Stomach smooth muscle (tissue), 2 donors: Measurements from ENCODE around the gene PRSS3.
A peak's percentile ranks its signal among the peaks of the same experiment; 100 is the strongest.
"Not testable (repeated sequence)": the region's sequence is repeated elsewhere in the genome, so short reads cannot be mapped to it uniquely, and the experiment has no call there.

ENCODE experiments used
- H3K27ac ChIP-seq: one replicate; pipeline ENCODE4 v1.7.0; 2013; ENCODE audit warnings: mild to moderate bottlenecking, low read length, inconsistent platforms
- H3K27me3 ChIP-seq, 2 donors: one replicate each; pipeline ENCODE4 v1.7.0; 2013; ENCODE audit warnings: low read length in 2 of 2; ENCODE audit not compliant: insufficient read depth in 2 of 2, control insufficient read depth in 1 of 2
- H3K36me3 ChIP-seq, 2 donors: one replicate each; pipeline ENCODE4 v1.7.0; 2013; ENCODE audit warnings: low read length in 2 of 2; ENCODE audit not compliant: control insufficient read depth in 2 of 2, insufficient read depth in 2 of 2
- H3K4me1 ChIP-seq: one replicate; pipeline ENCODE4 v1.7.0; 2013; ENCODE audit warnings: low read length; ENCODE audit not compliant: control insufficient read depth, insufficient read depth
- H3K4me3 ChIP-seq, 2 donors: one replicate each; pipeline ENCODE4 v1.7.0; 2013; ENCODE audit warnings: low read length in 2 of 2
- H3K9ac ChIP-seq, 2 donors: one replicate each; pipeline ENCODE4 v1.7.0; 2013; ENCODE audit warnings: low read length in 2 of 2, mild to moderate bottlenecking in 1 of 2
- H3K9me3 ChIP-seq, 2 donors: one replicate each; pipeline ENCODE4 v1.7.0; 2013; ENCODE audit warnings: low read length in 2 of 2; ENCODE audit not compliant: control insufficient read depth in 2 of 2
- donor health status: healthy.
- donor health status: Pancreatic carcinoma.

Gene PRSS3

DNA sequence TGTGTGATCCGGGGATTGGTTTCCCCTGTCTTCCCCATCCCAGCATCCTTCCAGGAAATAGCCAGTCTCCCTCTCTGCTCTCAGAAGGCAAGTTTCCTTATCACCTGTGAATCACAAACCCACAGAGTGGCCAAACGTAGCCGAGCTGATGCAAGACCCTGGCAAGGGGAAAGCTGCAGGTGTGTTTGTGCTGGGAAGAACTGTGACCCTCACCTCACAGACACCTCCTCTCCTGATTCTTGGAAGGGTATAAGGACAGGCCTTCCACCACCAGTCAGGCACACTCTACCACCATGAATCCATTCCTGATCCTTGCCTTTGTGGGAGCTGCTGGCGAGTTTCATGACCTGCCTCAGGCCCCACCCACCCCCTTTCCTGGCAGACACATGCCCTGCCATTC lies at the start of gene PRSS3:
Gene PRSS3, plus strand, starts transcription at position 281 of the 400 bp plus-strand sequence. Its CDS starts 13 bp downstream, at position 294.
- H3K9me3 ChIP-seq: no peaks in the 10 kb centered on the region
- peaks cover 0 to 6% of the 10 kb centered on the region in 2 donors for H3K27me3 ChIP-seq
- H3K4me1 ChIP-seq: no peaks in the 10 kb centered on the region
- no peak within 1 kb of the TSS for H3K9ac ChIP-seq
- H3K36me3 ChIP-seq: no peaks in the 10 kb centered on the region
- H3K27ac ChIP-seq: no peak within 1 kb of the TSS
- H3K4me3 ChIP-seq: no peak within 1 kb of the TSS

DNA sequence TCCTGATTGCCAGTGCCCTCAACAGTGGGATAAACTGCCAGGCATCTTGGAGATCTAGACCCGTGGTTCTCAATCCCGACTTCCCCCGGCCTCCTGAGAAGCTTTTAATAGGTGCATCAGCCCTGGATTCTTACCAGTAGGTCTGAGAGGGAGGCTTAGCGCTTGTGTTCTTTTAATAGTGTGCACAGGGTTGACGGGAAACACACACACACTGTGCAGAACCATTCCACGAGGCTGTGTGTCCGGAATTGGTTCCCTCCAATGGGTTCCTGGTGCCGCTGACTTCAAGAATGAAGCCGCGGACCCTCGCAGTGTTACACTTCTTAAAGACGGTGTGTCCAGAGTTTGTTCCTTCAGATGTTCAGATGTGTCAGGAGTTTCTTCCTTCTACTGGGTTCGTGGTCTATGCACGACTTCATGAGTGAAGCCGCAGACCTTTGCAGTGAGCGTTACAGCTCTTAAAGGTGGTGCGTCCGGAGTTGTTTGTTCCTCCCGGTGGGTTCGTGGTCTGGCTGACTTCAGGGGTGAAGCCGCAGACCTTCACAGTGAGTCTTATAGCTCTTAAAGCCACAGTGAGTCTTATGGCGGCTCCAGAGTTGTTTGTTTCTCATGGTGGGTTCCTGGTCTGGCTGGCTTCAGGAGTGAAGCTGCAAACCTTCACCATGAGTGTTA lies 46.6 kb upstream of the PRSS3 start:
- Histone ChIP-seq H3K4me1 (peaks cover 11% of the 10 kb centered on the region), H3K36me3 (no peaks in the 10 kb centered on the region), H3K9ac (no peak overlapping the region), H3K27ac (no peak overlapping the region), H3K4me3 (no peak overlapping the region), H3K27me3 (peaks cover 22 to 28% of the 10 kb centered on the region in 2 donors), H3K9me3 (no peaks in the 10 kb centered on the region)

DNA sequence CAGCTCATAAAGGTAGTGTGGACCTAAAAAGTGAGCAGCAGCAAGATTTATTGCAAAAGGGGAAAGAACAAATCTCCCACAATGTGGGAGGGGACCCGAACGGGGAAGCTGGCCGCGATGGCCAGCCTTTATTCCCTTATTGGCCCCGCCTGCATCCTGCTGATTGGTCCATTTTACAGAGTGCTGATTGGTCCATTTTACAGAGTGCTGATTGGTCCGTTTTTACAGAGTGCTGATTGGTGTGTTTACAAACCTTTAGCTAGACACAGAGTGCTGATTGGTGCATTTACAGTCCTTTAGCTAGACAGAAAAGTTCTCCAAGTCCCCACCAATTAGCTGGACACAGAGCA lies 46.1 kb upstream of the PRSS3 start:
- H3K27me3 ChIP-seq: peaks cover 22 to 28% of the 10 kb centered on the region in 2 donors
- H3K9ac ChIP-seq, H3K9me3 ChIP-seq, H3K4me3 ChIP-seq, H3K36me3 ChIP-seq, H3K27ac ChIP-seq: not testable (repeated sequence)
- H3K4me1 ChIP-seq: peaks cover 11% of the 10 kb centered on the region

DNA sequence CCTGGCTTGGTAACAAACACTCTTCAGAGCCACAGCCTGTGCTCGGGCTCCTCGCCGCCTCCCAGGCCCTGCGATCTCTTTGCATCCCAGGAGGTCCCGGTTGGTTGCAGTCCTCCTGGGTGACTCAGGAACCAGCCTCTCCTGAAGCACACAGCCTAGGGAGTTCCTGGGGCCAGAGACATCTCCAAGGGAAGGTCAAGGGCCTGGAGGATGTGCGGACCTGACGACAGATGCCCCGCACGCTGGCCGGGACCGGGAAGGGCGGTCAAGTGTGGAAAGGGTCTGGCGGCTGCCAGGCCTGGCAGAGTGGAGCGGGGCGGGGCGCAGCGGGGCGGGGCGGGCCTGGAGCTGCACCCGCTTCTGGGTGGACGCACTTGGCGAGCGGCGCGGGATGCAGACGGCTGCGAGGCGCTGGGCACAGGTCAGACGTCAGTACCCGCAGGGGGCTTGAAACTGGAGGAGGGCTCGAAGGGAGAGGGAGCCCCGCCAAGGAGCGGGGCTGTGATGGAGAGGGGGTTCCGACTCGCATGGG lies 45.0 kb upstream of the PRSS3 start:
- Histone ChIP-seq H3K9ac (no peak overlapping the region), H3K27ac (no peak overlapping the region), H3K4me1 (peaks cover 11% of the 10 kb centered on the region), H3K27me3 (peaks cover 22 to 28% of the 10 kb centered on the region in 2 donors), H3K36me3 (no peaks in the 10 kb centered on the region), H3K9me3 (no peaks in the 10 kb centered on the region), H3K4me3 (peak overlapping the region in 1 of 2 donors; percentile 47)

DNA sequence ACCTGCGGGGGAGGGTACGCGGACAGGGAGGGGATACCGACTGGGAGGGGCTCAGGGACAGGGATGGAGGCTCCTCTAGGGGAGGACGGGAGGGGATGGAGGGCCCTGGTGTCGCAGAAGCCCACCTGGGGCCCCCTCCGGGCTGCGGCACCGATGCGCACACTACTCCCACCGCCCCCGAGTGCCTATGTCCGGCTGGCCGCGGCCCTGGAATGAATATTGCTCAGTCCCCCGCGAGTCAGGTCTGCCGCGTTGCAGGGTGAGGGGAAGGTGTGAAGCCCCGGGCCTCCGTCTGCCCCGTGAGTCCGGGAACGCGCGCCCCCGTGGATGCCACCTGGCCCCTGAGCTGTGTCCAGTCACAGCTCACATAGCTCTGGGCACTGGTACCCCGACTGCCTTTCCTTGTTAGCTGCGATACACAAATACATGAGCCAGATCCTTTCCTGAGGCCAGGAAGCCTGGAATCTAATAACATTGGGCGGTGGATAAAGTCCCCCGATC lies 44.5 kb upstream of the PRSS3 start:
- Histone ChIP-seq H3K27ac (no peak overlapping the region), H3K4me3 (peak overlapping the region in 1 of 2 donors; percentile 47), H3K9me3 (no peaks in the 10 kb centered on the region), H3K9ac (no peak overlapping the region), H3K27me3 (peaks cover 22 to 28% of the 10 kb centered on the region in 2 donors), H3K4me1 (peaks cover 11% of the 10 kb centered on the region), H3K36me3 (no peaks in the 10 kb centered on the region)

DNA sequence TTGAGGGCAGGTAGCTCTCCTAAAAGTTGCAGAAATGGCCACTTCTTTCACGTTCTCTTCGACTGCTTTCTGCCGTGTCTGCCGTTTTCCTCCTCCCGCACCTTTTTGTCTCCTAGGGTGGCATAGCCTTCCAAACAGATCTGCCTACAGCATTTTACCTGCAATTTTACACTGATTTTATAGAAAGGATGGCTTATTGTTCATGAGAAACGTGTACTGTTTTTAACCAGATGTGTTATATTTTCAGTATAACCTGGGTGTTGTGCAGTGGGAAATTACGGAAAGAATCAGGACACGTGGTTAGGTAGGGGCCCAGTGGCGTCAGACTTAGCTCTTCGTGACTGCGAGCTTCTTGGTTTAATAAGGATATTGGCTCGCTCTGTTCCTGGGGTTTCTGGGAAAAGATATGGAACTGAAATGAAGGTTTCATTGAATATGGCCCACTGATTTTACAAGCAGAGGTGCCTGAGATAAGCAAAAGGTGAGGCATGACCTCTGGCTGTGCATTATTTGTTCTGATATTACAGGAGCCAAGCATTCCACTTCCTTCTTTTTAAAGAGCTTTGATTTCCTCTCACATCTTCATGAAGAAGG lies 43.7 kb upstream of the PRSS3 start:
- no peaks in the 10 kb centered on the region for H3K36me3 ChIP-seq
- H3K9ac ChIP-seq: no peak overlapping the region
- H3K9me3 ChIP-seq: no peaks in the 10 kb centered on the region
- no peak overlapping the region for H3K4me3 ChIP-seq
- peaks cover 22 to 28% of the 10 kb centered on the region in 2 donors for H3K27me3 ChIP-seq
- peaks cover 11% of the 10 kb centered on the region for H3K4me1 ChIP-seq
- H3K27ac ChIP-seq: no peak overlapping the region

DNA sequence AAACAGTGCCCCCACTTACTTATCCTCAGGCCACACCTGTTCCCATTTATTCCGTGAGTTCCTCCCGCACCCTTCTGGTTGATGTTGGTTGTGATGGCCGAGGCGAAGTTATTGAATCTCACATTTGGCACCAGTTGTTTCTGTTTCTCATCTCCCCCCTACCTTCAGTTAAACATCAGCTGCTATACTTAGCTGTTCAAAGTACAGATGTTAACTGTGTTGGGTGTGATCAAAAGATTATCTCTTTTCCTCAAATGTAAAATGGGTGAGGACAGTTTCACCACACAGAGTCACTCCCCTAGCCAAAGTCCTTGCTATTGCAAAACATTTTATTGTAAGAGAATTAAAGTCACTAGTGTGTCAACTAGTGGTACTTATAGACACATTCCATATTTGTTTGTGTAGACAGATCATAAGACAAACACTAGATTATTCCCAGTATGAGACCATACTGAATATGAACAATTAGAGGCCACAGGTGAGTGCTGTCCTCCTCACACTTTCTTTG lies 43.2 kb upstream of the PRSS3 start:
- Histone ChIP-seq H3K36me3 (no peaks in the 10 kb centered on the region), H3K9ac (no peak overlapping the region), H3K9me3 (no peaks in the 10 kb centered on the region), H3K27me3 (peaks cover 22 to 28% of the 10 kb centered on the region in 2 donors), H3K4me1 (peaks cover 11% of the 10 kb centered on the region), H3K27ac (no peak overlapping the region), H3K4me3 (no peak overlapping the region)

DNA sequence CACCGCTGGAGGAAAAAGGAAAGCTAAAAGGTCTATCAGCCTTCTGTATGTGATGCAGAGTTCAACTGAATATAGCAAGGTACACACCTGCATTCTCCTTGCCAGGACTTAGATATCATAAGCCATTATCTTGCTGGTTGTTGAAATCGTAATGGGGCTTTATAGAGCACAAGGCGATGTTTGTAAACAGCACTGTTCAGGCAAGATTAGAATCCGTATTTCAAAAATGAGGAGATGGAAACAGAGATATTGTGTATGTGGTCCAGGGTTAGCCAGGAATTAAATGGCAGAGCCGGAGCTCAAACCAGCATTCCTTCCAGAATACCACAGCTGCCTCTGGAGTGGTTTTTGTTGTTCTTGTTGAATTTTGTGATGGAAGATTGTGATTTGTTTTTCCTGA lies 42.6 kb upstream of the PRSS3 start:
- not testable (repeated sequence) for H3K4me3 ChIP-seq, H3K27ac ChIP-seq, H3K36me3 ChIP-seq, H3K9ac ChIP-seq, H3K9me3 ChIP-seq
- peaks cover 22 to 28% of the 10 kb centered on the region in 2 donors for H3K27me3 ChIP-seq
- peaks cover 11% of the 10 kb centered on the region for H3K4me1 ChIP-seq

DNA sequence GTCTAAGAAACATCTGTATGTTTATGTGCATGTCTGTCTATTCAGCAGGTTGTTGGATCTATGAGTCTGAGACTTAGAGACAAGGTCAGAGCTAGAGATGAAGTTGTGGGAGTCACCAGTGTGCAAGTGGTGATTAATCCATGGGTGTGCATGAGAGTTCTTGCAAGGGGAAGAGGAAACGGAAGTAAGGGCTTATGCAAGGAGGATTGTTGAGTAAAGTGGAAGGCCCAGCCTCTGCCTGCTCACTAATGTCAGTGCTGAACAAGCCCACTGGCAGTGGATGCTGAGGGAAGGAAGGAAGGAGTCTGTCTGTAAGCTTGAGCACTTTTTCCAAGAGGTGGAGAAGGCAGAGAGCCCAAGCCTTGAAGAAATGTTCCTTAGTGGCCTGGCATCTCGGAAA lies 35.7 kb upstream of the PRSS3 start:
- not testable (repeated sequence) for H3K36me3 ChIP-seq, H3K4me1 ChIP-seq, H3K4me3 ChIP-seq, H3K27me3 ChIP-seq, H3K9me3 ChIP-seq, H3K9ac ChIP-seq, H3K27ac ChIP-seq

DNA sequence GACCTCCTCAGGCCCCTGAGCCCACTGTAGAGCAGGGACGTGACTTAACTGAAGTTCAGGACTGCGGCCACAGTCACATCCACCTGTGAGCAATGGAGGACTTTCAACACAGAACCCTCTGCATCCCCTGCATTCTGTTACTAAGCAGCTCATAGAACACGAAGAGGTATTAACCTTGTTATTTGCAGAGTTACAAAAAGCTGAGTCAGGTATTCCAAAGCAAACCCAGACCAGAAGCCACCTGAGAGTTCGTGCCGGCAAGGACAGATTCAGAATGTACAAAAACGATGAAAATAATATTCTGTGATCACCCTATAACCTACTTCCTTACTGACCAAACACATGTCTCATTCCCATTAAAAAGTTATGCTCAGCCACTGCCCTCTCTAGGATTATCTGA lies 33.0 kb upstream of the PRSS3 start:
- peaks cover 0 to 2% of the 10 kb centered on the region in 2 donors for H3K27me3 ChIP-seq
- H3K27ac ChIP-seq: no peak overlapping the region
- H3K9ac ChIP-seq: no peak overlapping the region
- no peaks in the 10 kb centered on the region for H3K4me1 ChIP-seq
- H3K9me3 ChIP-seq: no peaks in the 10 kb centered on the region
- H3K36me3 ChIP-seq: no peaks in the 10 kb centered on the region
- no peak overlapping the region for H3K4me3 ChIP-seq

DNA sequence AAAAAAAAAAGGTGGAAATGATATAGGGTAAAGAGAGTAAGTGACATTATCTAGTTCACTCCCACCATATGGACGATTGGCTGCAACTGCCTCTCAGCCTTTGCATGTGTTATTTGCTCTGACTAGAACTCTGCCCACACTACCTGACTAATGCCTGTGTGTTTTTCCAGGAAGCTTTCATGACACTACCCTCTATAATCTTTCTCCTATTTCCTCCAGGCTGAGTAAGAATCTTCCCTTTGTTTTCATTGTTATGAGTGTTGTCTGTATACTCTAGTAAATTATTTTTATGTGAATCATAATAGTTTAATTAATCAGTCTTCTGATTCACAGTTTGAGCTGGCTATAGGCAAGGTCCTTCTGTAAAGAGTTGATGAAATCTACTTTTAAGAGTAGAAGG lies 31.7 kb upstream of the PRSS3 start:
- not testable (repeated sequence) for H3K9ac ChIP-seq, H3K4me3 ChIP-seq, H3K27me3 ChIP-seq, H3K9me3 ChIP-seq, H3K36me3 ChIP-seq, H3K4me1 ChIP-seq, H3K27ac ChIP-seq
